GM19043 (cell line): Measurements from ENCODE around the gene CHCHD6.

ENCODE experiments used
- ATAC-seq: cut with Tn5 transposase; IDR thresholded peaks from one replicate; pipeline ENCODE4 v1.9.1; 2021; ENCODE audit warnings: low read depth; ENCODE audit not compliant: unreplicated experiment

Gene CHCHD6

DNA sequence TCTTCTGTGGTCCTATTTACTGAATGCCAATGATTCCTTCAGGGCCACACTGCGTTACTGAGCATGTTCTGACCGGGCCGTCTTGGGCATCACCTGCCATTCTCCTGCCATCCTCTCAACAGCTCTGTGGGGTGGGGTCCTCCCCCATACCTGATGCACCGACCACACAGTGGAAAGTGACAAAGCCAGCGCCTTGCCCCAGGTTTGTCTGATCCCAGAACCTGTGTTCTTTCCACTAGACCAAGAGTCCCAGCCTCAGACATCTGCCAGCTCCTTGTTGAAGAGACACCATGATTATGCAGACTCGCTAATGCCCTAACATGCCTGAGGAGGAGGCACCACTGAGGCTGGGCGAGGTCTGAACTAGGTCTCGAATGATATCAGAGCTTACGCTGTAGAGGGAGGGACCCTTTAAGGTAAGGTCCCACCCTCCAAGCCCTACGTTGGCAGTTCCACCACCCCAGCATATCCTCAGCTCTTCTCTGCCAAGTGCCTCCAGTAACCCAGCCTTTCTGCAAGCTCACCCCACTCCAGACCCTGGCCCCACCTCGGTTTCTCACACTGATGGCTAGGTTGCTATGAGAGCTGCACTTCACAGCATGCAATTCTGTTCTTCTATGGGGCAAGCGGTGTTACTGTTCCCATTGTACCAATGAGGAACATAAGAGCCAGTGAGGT lies 249.1 kb downstream of the CHCHD6 start:
- ATAC-seq = no peak

DNA sequence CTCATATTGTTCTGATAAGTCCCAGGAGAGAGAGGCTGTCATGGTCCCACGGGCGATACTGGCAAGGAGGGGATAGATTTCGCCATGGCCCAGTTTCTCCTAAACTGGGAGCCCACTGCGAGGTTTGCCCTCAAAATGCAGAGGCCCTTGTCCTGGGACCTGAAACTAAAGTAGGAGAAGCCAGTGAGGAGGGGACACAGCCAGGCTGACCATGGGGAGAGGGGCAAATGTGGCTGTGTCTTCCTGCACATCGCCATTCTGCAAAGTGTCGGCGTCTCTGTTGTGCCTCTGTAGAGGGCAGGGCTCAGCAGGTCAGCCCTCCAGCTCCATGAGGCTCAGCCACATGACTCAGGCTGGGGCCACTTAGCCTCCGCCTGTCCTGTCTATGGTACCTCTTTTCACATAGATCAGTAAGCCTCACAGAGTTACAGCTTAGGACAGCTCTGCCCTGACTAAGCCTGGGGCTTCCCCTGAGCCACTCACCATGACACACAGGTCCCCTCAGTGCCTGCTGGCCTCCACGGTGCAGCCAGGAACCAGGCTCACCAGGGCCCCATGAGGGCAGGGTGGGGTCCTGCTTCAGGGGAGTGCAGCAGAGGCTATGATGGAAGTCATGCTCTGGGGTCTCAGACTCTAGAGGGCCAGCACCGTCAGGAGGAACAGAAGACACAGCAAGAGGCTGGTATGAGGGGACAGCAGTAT lies 250.3 kb downstream of the CHCHD6 start:
- peak; percentile 63 for ATAC-seq

DNA sequence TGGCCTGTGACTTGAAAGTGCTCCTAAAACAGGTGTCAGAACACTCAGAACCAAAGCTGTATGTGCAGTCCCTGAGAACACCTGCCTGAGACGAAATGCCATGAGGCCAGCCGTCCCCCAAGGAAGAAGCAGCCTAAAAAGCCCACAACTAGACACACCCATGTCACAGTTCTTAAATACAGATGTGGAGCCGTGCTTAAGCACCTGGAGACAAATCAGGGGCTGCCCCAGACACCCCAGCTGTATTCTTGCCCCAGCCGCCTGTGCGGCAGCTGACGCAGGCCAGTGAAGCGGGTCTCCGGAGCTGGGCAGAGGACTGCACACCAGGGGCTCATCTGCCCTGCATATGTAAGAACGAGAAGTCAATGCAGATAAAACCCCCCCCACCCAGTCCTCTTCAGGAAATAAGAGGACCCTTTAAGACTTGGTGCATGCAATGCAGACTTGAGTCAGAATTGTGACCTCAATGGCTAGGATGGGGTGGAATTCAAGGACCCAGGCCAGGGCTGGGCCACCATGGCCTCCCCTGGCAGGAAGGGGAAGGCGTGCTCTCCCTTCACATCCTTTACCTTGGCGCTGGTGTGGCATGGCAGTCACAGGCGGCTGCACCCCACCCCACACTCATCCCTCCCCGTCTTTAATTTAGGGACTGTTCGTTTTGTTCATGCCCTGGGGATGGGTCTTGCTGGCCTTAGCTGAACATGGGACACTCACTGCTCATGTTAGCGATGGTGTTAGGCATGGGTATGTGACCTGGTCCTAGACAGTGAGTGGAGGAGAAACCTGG lies 251.2 kb downstream of the CHCHD6 start:
- ATAC-seq = peak; percentile 67

DNA sequence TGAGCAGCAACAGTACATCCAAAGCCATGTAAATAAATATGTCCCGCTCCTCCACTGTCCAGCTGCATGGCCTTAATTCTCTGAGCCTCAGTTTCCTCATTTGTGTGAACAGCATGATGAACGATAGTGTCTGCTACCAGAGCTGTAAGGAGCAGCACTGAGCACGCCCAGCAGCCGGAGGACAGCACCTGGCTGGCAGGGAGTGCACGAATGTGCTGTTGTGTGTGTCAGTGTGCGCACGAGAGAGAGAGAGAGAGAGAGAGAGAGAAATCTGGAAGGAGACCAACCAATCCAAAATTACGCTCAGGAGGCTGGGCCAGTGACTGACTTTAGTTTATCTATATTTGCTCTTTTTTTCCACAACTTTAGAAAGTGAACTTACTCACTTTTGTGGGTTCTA lies 252.3 kb downstream of the CHCHD6 start:
- no peak for ATAC-seq

DNA sequence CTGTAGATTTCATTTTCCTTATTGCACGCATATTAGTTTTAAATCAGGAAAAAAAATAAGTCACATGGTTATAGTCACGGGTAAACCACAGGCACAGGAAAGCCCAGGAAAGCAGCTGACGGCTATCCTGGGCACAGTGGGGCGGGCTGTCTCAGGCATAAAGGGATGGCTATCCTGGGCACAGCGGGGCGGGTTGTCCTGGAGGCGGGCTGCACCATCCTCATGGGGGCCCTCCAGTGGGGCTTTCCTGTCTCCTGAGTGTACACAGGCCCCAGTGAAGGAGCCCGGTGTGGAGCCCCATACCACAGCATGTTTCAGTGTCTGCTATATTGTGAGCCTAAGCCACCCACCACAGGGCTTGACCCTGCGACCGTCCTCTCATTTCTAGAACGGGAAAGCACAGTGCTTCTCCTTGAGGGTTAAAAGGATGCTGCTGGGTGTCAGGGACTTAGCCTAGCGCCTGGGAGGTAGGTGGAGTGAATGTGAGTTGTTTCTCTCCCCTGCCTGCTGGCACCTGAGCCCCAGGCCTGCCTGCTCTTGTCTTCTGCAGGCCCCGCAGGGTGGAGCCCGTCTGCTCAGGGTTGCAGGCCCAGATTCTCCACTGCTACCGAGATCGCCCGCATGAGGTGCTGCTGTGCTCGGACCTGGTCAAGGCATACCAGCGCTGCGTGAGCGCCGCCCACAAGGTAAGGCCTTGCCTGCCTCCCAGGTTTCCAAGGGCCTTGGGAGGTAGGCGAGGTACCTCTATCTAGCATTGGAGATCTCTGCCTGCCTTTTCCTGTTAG lies 253.0 kb downstream of the CHCHD6 start:
- no peak for ATAC-seq

DNA sequence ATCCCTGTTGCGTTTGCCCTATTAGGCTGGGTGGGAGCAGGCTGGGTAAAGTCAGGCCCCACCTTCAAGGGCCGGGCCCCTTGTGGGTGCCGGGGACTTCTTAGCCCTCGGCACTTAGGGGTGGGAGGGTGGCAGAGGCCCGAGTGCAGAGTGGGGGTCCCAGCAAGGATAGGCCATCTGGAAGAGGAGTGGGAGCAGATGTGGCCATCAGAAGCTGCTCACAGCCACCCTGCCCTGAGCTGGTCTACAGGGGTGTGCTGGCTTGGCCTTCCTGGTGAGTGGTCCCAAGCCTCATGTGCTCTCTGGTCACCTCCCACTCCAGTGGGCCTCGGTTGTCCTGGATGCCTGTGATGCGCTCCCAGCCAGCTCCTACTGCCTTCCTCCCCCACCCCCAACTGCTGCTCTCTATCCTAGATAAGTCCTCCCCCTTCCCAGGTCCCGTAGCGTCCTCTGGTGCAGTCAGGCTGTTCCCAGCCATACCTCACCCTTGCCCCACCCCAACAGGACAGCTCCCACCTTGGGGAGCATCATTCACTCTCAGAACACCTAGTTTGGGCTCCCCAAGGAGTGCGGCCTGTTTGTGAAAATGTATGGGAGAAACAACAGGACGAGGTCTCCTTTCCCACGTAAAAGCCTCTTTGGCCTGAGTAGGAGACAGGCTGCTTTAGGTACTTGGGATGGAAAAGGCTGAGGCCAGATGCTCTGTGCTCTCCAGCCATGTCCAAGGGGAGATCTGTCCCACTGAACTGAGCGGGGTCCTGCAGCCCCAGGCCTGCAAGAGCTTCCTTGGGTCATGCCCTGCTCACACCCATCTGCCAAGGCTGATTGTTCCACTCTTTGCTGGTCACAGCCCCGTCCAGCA lies 254.0 kb downstream of the CHCHD6 start:
- no peak for ATAC-seq

DNA sequence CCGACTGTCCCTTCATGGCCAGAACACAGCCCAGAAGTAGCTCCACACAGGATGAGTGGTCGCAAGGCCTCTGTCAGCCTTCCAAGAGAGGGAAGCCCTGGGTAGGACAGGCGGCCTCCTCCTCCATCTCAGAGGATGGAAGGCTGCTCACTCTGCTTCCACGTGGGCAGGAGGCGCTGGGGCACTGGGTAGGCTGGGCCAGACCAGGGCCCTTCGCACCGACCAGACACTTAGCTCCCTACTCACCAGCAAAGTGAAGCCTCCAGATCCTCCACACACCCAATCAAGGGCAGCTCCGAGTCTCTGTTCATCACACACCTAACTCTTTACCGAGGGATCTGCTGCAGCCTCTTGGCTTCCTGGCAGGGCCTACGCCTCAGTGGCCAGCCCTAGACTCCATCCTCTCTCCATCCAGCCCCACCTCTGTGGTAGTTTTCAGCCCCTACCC lies 254.6 kb downstream of the CHCHD6 start:
- ATAC-seq = no peak

DNA sequence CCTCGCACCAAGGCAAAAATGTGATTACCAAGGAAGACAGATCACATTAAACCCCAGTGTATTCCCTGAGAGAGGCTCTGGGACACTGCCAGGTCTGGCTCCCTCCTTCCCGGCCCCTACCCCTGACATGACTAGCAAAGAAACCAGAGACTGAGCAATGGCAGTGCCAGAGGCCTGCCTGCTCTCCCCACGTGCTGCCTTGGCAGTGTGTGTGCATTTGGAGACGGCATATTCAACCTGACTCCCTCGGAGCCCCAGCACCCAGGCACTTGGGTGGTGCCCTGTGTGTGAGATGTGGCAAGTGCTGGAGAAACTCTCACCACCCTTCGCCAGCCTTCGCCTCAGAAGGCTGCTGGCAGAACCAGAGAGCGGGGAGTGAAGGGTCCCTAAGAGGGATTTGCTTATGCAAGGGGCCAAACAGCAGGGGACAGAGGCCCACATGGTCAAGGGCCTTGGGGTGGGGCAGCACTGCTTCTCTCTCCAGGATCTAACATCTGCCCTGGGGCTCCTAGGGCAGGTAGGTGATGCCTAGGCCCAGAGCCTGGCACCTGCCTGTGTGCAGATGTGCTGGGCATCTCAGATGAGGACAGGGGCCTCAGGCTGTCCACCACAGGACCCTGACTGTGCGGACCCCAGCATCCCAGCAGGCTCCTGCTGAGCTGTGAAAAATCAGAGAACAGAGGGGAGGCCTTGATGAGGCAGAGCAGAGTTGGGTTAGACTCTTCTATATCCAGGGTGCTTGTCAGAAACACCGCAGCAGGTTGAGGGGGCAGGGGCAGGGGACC lies 255.3 kb downstream of the CHCHD6 start:
- no peak for ATAC-seq

DNA sequence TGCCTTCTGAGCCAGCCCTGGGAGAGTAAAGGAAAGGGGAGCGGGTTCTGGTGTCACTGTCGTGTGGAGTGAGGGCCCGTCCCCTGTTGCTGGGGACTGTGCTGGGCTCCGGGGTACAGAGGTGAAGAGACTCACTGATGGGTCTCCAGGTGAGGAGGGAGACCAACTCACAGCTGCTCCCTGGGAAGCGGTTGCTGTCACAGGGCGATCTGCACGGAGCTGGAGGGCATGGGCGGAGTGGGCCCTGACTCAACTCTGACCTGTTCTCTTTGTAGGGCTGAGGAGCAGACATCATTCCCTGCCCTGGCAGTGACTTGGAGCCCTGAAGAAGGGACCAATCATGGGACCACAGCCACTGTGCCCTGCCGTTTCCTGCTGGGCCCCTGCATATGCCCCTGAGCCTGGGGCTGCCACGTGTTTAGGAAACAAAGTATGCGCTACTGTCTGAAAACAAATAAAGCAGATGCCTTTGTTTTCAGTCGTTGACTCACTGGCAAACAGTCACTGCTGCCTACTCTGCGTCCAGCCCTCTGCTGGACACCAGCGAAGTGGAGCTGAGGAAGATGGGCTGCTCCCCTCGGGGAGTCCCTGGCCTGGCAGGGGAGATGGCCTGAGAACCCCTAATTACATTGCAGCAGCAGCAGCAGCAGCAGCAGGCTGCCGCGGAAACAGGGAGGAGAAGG lies 256.0 kb downstream of the CHCHD6 start:
- ATAC-seq = no peak

DNA sequence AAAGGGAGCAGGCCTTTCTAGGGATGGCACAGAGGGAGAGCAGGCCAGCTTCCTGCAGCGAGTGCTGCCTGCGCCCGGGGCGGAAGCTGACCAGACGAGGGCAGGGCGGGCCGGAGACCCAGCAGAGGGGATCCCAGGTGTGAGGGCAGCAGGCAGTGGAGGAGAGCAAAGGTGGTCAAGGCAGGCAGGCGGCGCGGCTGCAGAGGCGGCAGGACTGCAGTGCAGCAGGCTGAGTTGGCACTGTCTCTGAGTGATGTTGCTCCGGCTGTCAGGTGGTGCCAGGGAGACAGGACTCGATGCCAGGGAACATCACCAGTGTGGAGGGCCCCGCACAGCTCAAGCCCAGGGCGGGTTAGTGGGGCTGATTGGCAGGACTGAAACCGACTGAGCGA lies 256.6 kb downstream of the CHCHD6 start:
- ATAC-seq = no peak

DNA sequence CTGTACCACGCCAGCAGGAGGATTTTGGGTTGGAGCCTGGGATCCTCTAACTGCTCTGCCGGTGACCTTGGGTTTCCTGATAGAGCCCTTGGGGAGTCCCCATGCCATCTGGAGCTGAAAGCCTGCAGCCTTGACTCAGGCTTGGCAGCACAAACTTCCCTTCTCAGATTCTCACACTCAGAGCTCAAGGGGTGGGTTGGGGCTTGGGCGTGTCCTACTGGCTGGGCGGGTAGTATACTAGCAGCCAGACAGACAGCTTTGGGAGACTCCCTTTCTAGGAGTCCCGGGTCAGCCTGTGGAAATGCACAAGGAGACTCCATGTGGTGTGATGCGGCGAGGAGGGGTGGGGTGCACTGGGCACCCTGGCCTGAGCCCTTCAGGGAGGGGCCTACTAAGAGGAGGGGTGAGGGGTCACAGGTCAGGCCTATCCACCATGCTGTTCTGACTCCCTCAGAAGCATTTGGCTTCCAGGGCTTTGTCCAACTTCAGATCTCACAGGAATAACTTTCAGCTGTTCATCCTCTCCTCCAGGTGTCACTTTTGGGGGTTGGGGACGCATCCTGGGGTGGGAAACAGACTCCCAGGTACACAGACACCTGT lies 257.3 kb downstream of the CHCHD6 start:
- ATAC-seq = peak; percentile 73

DNA sequence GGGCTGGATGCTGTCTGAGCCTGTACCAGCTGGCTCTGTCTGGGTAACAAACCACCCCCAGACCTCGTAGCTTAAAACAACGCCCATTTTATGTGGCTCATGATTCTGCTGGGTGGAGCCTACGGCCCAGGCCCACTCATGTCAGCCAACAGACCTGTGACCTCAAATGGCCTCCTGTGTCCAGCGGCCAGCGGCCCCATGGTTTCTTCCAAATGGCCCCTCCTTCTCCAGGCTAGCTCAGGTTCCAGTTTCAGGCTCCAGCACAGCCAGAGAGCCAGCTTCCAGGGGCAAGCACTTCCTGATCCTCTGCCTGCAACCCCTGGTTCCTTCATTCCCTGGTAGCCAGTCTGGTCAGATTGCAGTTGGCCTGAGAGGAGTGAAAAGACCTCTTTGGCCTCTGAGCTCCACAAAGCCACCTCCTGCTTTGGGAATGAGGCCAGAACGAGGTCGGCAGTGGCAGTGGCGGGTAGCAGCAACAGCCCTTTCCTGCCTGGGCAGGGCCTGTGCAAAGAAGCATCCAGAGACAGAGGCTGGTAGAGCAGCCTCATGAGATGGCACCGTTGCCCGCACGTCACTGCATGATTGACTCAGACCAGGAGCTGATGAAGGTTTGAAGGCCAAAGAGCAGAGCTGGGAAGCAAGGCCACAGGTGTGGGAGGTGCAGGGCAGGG lies 257.9 kb downstream of the CHCHD6 start:
- no peak for ATAC-seq

DNA sequence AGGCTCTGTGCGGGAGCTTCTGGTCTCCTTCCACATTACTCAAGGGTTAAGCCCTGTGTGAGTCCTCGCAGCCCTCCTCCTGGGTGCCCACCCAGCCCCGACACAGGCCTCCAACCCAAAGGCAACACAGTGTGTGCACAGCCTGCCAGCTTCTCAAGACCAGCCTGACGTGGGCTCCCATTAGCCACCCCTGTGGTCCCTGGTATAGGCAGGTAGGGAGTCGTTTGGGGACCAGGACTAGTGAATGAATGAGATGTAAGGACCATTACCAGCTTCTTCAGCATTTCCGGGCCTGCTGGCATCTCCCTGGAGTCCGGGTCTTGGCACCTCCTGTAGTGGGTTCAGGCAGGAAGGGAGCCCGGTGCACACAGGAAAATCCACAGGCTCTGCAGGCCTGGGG lies 258.7 kb downstream of the CHCHD6 start:
- ATAC-seq = no peak

DNA sequence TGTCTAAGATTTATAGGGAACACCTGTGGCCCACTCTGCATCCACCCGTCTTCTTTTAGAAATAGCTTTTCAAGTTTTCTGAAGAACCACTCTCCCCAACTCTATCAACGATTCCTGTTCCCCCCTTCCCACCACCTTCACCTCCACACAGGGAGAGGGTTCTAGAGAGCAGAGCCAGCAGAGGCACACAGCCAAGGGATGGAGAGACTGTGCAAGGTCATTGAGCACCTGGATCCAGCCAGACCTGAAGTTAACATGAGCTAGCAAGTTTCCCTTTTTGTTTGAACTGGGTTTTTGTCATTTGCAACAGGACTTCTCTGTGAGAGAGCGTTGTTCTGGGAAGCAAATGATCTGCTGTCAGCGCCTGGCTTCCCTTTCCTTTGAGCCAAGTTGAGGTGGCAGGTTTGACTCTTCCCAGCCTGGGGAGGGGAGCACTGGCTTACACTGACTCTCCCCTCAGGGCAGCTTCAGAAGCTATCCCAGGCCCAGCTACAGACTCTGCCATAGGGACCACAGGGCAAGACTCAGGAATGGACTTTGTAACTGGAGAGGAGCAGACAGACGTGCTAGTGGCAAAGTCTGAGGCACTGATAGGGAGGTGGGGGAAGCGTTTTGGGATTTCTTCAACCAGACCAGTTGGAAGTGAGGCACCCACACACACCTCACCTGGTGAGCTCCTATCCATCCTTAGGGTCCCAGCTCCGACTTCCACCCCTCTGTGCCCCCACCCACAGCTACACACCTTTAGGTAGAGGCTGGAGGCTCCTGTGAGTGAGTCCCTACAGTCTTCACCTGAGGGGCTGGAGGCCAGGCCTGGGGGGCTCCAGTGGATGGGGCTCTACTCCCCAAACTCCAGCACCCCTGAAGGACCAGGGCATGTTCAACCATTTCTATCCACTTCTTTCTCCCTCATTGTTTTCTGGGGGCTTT lies 259.5 kb downstream of the CHCHD6 start:
- ATAC-seq = no peak

DNA sequence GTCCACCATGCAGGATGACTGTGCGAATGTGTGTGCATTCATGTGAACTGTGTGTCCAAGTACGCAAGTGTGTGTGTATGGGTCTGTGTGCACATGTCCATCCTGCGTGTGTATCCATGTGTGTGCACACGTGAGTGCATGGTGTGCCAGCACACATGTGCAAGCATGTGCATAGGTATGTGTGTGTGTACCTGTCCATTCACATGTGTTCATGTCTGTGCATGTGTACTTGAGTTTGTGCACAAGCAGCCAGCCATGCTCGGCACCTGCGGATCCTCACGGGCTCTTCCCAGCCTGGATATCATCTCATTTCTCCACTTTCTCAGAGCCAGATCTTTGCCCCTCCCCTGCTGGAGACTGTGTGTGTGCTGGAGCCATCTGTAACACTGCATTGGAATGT lies 260.2 kb downstream of the CHCHD6 start:
- no peak for ATAC-seq

DNA sequence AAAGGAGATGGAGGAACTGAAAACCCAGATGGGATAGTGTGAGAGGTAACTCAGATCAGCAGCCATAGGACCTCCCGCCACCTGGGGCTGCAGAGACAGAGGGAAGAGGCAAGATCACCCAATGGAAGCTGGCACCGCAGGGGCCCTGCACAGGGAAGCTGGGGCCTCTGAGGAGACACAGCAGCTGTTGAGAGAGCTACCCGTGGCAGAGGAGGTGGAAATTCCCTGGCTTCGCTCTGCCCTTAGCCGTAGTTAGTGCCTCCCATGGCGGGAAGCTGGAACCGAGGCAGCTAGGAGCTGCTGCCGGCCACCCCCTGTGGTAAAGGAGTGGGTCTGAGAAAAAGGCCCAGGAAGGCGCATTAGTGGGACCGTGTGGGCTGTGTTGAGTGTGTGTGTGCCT lies 260.9 kb downstream of the CHCHD6 start:
- no peak for ATAC-seq
